Endothelial cell of umbilical vein (primary cell): ENCODE measurements around the gene CD84. TPM values are rescaled to one million over a fixed set of nuclear protein-coding genes. Genes with fewer than 3 reads are reported as not detected.

Source experiments
- BruUV-seq: library from RNA; stranded (reverse); fragments of 400-500 nt; replicated peaks from 2 replicates; lab custom pipeline; 2021; lab: Mats Ljungman, UMichigan
- CTCF ChIA-PET: fragments of 300-600, 350-600 bp; sonication (Branson Sonifier 250); formaldehyde crosslinking; loops from one replicate; lab custom pipeline; 2021; ENCODE audit warnings: antibody characterized with exemption, inconsistent platforms; lab: Charles Lee
- POLR2A ChIA-PET: fragments of 300-600, 350-600 bp; sonication (Branson Sonifier 250); formaldehyde crosslinking; loops from one replicate; lab custom pipeline; 2021; ENCODE audit warnings: antibody characterized with exemption, inconsistent platforms; lab: Charles Lee
- DNase-seq: peaks from one replicate; pipeline ENCODE4 v3.0.0-alpha.2; 2011; ENCODE audit warnings: low read depth, low spot score
- FAIRE-seq: peaks from 2 replicates; lab custom pipeline; 2011; peaks lifted over from hg19 to GRCh38; lab: Jason Lieb, UNC
- H2AFZ ChIP-seq: 2 replicates; pipeline ENCODE4 v1.6.0; 2012; ENCODE audit warnings: low read depth, low read length, control low read depth, inconsistent platforms
- H3K27ac ChIP-seq: 2 replicates; pipeline ENCODE4 v1.5.1; 2011; ENCODE audit warnings: low read depth, mild to moderate bottlenecking, control low read depth, low read length, moderate library complexity; ENCODE audit not compliant: insufficient read depth
- H3K27me3 ChIP-seq, 2 experiments: 2 replicates each; pipeline versions ENCODE4 v1.6.0 to v1.6.1; 2011; ENCODE audit warnings: low read length in 2 of 2, mixed read lengths in 1 of 2; ENCODE audit not compliant: control insufficient read depth in 2 of 2, insufficient read depth in 2 of 2
- H3K36me3 ChIP-seq, 2 experiments: 2 replicates in 1 of 2; 3 replicates in 1 of 2; pipeline ENCODE4 v1.5.1; 2011; ENCODE audit warnings: low read length in 2 of 2, mild to moderate bottlenecking in 1 of 2, moderate library complexity in 1 of 2; ENCODE audit not compliant: control insufficient read depth in 2 of 2, insufficient read depth in 2 of 2; ENCODE audit errors: extremely low read depth in 1 of 2
- H3K4me1 ChIP-seq: 3 replicates; pipeline ENCODE4 v1.5.1; 2011; ENCODE audit warnings: mild to moderate bottlenecking, low read length; ENCODE audit not compliant: control insufficient read depth, insufficient read depth; ENCODE audit errors: extremely low read depth
- H3K4me2 ChIP-seq: 2 replicates; pipeline ENCODE4 v1.6.1; 2011; ENCODE audit warnings: low read length, control low read depth, mixed read lengths; ENCODE audit not compliant: insufficient read depth
- H3K4me3 ChIP-seq, 3 experiments: fragments of 200-600 bp in 1 of 3; sonication (generic), shearing (Covaris generic) in 1 of 3; replicated peaks in 1 of 3; 2 replicates each; pipeline ENCODE4 v1.5.1; 2011 to 2016; ENCODE audit warnings: control low read depth in 3 of 3, low read length in 3 of 3, mild to moderate bottlenecking in 2 of 3, inconsistent platforms in 1 of 3, low read depth in 1 of 3, moderate library complexity in 1 of 3; ENCODE audit not compliant: insufficient read depth in 1 of 3
- H3K79me2 ChIP-seq: 2 replicates; pipeline ENCODE4 v1.6.0; 2012; ENCODE audit warnings: low read length, inconsistent platforms; ENCODE audit not compliant: control insufficient read depth, insufficient read depth
- H3K9ac ChIP-seq: replicated peaks from 2 replicates; pipeline ENCODE3; 2011; ENCODE audit warnings: low read length, control low read depth; ENCODE audit not compliant: insufficient read depth; ENCODE audit errors: extremely low read depth
- H3K9me1 ChIP-seq: replicated peaks from 3 replicates; pipeline ENCODE4 v1.6.0; 2011; ENCODE audit warnings: mild to moderate bottlenecking, low read length; ENCODE audit not compliant: control insufficient read depth, insufficient read depth; ENCODE audit errors: extremely low read depth
- H3K9me3 ChIP-seq: replicated peaks from 2 replicates; pipeline ENCODE4 v1.5.1; 2012; ENCODE audit warnings: low read length, inconsistent platforms; ENCODE audit not compliant: control insufficient read depth, insufficient read depth
- H4K20me1 ChIP-seq: replicated peaks from 2 replicates; pipeline ENCODE3; 2011; ENCODE audit warnings: mild to moderate bottlenecking, low read length; ENCODE audit not compliant: control insufficient read depth, insufficient read depth; ENCODE audit errors: extremely low read depth
- EZH2 ChIP-seq: IDR thresholded peaks from 2 replicates; pipeline ENCODE4 v1.6.1; 2012; ENCODE audit warnings: borderline replicate concordance, low read depth, mild to moderate bottlenecking, moderate library complexity, low read length, inconsistent platforms; ENCODE audit not compliant: severe bottlenecking
- FOS ChIP-seq: IDR thresholded peaks from 2 replicates; pipeline ENCODE4 v1.6.1; 2011; ENCODE audit warnings: mild to moderate bottlenecking, low read length, moderate library complexity, borderline replicate concordance; ENCODE audit not compliant: insufficient read depth
- GATA2 ChIP-seq: IDR thresholded peaks from 2 replicates; pipeline ENCODE4 v1.7.0; 2011; ENCODE audit warnings: low read depth, mild to moderate bottlenecking, moderate library complexity, mixed read lengths, low read length; ENCODE audit not compliant: insufficient read length, insufficient read depth
- JUN ChIP-seq: IDR thresholded peaks from 2 replicates; pipeline ENCODE4 v1.6.1; 2011; ENCODE audit warnings: borderline replicate concordance, low read depth; ENCODE audit not compliant: insufficient read length, insufficient read depth
- MYC ChIP-seq: IDR thresholded peaks from one replicate; pipeline ENCODE4 v1.6.1; 2011; ENCODE audit warnings: mild to moderate bottlenecking, low read depth, low read length
- POLR2A ChIP-seq: IDR thresholded peaks from 2 replicates; pipeline ENCODE4 v1.6.1; 2012; ENCODE audit warnings: low read depth, mild to moderate bottlenecking, control low read depth, low read length
- POLR2AphosphoS5 ChIP-seq: IDR thresholded peaks from 2 replicates; pipeline ENCODE4 v1.6.1; 2012; ENCODE audit warnings: low read depth, mild to moderate bottlenecking, control low read depth, low read length, moderate library complexity; ENCODE audit not compliant: insufficient read depth
- dilution Hi-C: fragments of 300-500 bp; cut with MboI; formaldehyde crosslinking; loops from one replicate; pipeline ENCODE4 v1.15.0; 2019; ENCODE audit warnings: low sequenced_read_pairs; ENCODE audit not compliant: extremely low pct_ligation_motif_present
- intact Hi-C: fragments of 100-400 bp; cut with micrococcal nuclease; formaldehyde crosslinking; loops from one replicate; pipeline ENCODE4 v1.10.0; 2022
- polyA plus RNA-seq, 4 experiments: library from polyadenylated mRNA; depleted of rRNA in 3 of 4; stranded (reverse) in 3 of 4; unstranded in 1 of 4; fragments of >200 nt; gene quantifications; 2 replicates each; pipeline versions ENCODE4 v1.2.1 to v1.2.3, GENCODE V29; 2011 to 2012; ENCODE audit warnings: missing spikeins in 1 of 4
- total RNA-seq: library from RNA; stranded (reverse); gene quantifications from 2 replicates; pipeline ENCODE4 v1.2.3, GENCODE V29; 2021
- TF ChIP-seq, protein P1 (sequence below), 2 donors: IDR thresholded peaks; 1 replicate in 1 of 2; 2 replicates in 1 of 2; pipeline ENCODE4 v1.5.1; 2011; ENCODE audit warnings: low read length in 2 of 2, mild to moderate bottlenecking in 2 of 2, moderate library complexity in 2 of 2, control low read depth in 1 of 2, inconsistent platforms in 1 of 2, low read depth in 1 of 2; ENCODE audit not compliant: insufficient read depth in 1 of 2; ENCODE audit errors: extremely low read depth in 1 of 2
- TF ChIP-seq, protein P2 (sequence below): IDR thresholded peaks from 2 replicates; pipeline ENCODE4 v1.6.1; 2011; ENCODE audit not compliant: insufficient read depth, insufficient read length

Gene CD84
- total and polyA plus RNA-seq, 2 donors (not counting 3 experiments of a cell fraction or from before 2014, with no cell fraction given): not detected

- BruUV-seq: no TSS peak
- no peaks in the 10 kb centered on the region for H3K27me3 ChIP-seq
- dilution Hi-C loops: no loop called here
- no peaks in the 10 kb centered on the region for H3K79me2 ChIP-seq
- ChIA-PET POLR2A (no interaction called here), CTCF (no interaction called here)
- FAIRE-seq (no peak), DNase-seq (no peak)
- H3K27ac ChIP-seq: no peak overlapping the region
- no peaks in the 10 kb centered on the region for H3K9me3 ChIP-seq
- H2AFZ ChIP-seq: no peak overlapping the region
- intact Hi-C loops: no loop called here
- no peaks in the 10 kb centered on the region for H4K20me1 ChIP-seq
- H3K4me2 ChIP-seq: no peak overlapping the region
- no peaks in the 10 kb centered on the region for H3K4me1 ChIP-seq
- H3K9ac ChIP-seq: no peak overlapping the region
- TF ChIP-seq EZH2 (no peak), POLR2AphosphoS5 (no peak), FOS (no peak), MYC (no peak), POLR2A (no peak), GATA2 (no peak), JUN (no peak)
- TF ChIP-seq, protein P1, sequence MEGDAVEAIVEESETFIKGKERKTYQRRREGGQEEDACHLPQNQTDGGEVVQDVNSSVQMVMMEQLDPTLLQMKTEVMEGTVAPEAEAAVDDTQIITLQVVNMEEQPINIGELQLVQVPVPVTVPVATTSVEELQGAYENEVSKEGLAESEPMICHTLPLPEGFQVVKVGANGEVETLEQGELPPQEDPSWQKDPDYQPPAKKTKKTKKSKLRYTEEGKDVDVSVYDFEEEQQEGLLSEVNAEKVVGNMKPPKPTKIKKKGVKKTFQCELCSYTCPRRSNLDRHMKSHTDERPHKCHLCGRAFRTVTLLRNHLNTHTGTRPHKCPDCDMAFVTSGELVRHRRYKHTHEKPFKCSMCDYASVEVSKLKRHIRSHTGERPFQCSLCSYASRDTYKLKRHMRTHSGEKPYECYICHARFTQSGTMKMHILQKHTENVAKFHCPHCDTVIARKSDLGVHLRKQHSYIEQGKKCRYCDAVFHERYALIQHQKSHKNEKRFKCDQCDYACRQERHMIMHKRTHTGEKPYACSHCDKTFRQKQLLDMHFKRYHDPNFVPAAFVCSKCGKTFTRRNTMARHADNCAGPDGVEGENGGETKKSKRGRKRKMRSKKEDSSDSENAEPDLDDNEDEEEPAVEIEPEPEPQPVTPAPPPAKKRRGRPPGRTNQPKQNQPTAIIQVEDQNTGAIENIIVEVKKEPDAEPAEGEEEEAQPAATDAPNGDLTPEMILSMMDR (IDR thresholded peaks at IDR 0.05; ENCODE audit: extremely low read depth in 1 of 2, insufficient read depth in 1 of 2, low read depth in 1 of 2, low read length in 2 of 2): no peak
- TF ChIP-seq, protein P2, sequence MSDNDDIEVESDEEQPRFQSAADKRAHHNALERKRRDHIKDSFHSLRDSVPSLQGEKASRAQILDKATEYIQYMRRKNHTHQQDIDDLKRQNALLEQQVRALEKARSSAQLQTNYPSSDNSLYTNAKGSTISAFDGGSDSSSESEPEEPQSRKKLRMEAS: no peak
- H3K4me3 ChIP-seq: no peak overlapping the region
- H3K9me1 ChIP-seq: no peaks in the 10 kb centered on the region
- H3K36me3 ChIP-seq: no peaks in the 10 kb centered on the region
These were observed 37.5 kb downstream of the CD84 start for GRCh38 chr1:160541622-160542302.
